ENCODE measurements around the gene EIF2S2.
"Not testable (repeated sequence)": the region's sequence is repeated elsewhere in the genome, so short reads cannot be mapped to it uniquely, and the experiment has no call there.

The EIF2S2 gene, protein sequence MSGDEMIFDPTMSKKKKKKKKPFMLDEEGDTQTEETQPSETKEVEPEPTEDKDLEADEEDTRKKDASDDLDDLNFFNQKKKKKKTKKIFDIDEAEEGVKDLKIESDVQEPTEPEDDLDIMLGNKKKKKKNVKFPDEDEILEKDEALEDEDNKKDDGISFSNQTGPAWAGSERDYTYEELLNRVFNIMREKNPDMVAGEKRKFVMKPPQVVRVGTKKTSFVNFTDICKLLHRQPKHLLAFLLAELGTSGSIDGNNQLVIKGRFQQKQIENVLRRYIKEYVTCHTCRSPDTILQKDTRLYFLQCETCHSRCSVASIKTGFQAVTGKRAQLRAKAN

DNA sequence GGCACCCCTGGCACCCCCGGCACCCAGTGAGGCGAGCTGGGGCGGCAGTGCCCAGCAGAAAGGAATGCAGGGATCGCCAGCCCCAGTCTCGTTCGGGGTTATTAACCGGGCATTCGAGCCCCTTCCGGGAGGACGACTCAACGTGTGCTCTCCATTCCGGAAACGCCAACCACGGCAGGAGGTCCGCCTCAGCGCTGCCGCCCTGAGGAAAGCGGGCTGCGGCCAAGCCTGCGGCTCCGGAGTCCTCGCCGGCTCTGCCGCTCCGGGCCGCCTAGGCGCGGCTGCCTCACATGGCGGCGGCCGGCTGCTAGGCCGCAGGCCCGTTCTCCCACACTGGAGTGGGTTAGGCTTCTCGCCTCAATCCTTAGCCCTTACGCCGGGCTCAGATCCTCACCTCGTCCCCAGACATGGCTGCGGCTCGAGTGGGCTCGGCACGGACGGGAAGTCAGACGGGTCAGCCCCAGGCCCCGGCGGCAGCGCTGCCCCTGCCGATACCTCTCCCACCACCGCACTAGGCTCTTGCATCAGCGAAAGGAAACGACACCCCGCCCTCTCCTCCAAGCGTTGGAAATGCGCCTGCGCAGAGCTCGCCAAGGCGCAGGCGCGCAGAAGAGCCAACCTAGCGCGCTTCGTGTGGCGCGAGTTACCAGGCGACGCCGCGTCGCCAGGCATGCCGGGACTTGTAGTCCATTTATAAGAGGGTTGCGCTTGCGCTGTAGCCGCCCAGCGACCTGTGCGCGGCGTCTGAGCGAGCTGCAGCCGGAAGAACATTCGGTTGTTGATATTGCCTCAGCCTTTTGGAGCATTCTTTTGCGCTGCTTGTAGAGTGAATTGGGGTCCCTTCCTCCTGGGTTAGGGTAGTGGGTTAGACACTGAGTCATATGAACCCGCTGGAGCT is at the start of gene EIF2S2:
Gene EIF2S2 (minus strand): TSS at position 542 of the 898 bp plus-strand sequence. CDS start 133 bp downstream, at position 409.
- peak; percentile 89 to 91 for DNase-seq (ENCODE audit: low read depth in 2 of 2)

DNA sequence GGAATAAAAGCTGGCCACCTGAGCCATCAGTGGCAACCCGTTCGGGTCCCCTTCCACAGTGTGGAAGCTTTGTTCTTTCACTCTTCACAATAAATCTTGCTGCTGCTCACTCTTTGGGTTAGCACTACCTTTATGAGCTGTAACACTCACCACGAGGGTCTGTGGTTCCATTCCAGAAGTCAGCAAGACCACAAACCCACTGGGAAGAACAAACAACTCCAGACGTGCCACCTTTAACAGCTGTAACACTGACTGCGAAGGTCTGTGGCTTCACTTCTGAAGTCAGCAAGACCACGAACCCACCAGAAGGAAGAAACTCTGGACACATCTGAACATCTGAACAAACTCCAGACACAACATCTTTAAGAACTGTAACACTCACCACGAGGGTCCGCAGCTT is 45.7 kb upstream of the EIF2S2 start:
- DNase-seq (ENCODE audit: low read depth in 2 of 2) = not testable (repeated sequence)

DNA sequence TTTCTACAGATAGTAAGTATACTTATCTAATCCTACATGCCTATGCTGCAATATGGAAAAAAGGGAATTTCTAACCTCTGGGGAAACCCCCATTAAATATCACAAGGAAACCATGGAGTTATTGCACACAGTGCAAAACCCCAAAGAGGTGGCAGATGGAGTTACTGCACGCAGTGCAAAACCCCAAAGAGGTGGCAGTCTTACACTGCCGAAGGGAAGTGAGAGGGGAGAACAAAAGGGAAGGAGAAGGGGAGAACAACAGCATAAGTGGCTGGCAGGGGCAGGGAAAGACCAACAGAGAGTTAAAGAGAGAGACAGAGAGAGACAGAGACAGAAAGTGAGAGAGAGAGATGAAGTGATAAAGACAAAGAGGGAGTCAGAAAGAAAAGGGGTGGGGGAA is 43.8 kb upstream of the EIF2S2 start:
- DNase-seq (ENCODE audit: low read depth in 2 of 2) = no peak

DNA sequence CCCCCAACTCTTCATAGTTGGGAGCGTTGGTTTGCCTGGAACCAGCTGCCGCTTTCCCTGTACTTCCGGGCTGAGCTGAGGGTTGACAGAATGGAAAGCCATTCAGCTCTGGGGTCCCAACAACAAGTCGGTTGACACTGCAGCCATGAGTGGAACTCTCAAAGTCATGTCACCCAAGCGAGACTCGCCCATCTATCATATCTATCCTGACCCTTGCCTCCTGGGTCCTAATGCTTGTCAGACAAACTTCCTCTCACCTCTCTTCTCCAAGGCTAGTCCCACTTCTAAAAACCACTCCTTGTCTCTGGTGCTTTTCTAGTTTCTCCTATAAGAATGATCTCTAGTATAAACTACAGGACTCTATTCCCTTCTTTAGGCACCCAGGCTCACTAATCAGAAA is 41.1 kb upstream of the EIF2S2 start:
- not testable (repeated sequence) for DNase-seq (ENCODE audit: low read depth in 2 of 2)

DNA sequence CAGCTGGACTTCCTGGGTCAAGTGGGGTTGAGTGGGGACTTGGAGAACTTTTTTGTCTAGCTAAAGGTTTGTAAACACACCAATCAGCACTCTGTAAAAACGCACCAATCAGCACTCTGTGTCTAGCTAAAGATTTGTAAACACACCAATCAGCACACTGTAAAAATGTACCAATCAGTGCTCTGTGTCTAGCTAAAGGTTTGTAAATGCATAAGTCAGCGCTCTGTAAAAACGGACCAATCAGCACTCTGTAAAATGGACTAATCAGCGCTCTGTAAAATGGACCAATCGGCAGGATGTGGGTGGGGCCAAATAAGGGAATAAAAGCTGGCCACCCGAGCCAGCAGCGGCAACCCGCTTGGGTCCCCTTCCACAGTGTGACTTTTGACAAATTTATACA is 40.0 kb upstream of the EIF2S2 start:
- not testable (repeated sequence) for DNase-seq (ENCODE audit: low read depth in 2 of 2)

DNA sequence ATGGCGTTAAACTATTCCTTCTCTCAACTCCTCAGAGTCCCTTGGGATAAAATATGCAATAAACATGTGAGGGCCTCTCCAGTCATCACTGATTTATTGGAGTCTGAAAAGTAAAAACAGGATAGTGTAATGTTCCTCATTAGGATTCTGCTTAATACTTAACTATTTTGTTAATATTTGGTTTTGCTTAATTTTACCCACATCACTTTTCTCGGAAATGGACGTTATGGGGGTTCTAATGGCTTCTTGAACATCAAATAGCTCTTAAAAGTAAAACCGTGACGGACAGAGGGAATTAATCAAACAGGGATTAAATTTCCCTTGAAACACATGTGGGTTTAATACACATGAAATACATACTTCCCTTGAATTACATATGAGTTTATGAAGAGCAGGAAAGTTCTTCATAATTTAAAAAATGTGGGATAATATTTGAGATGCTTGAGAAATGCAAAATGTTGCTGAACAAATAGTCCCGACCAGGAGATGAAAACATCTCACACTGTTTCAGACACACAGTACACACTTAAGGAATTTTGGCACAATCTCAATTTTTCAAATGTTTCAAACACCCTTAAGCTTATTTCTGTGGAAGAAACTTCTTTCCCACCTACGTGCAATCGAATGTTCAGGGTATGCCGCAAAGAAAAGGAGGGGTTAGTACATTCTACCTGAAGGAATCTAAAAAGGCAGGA is 38.4 kb upstream of the EIF2S2 start:
- no peak for DNase-seq (ENCODE audit: low read depth in 2 of 2)

DNA sequence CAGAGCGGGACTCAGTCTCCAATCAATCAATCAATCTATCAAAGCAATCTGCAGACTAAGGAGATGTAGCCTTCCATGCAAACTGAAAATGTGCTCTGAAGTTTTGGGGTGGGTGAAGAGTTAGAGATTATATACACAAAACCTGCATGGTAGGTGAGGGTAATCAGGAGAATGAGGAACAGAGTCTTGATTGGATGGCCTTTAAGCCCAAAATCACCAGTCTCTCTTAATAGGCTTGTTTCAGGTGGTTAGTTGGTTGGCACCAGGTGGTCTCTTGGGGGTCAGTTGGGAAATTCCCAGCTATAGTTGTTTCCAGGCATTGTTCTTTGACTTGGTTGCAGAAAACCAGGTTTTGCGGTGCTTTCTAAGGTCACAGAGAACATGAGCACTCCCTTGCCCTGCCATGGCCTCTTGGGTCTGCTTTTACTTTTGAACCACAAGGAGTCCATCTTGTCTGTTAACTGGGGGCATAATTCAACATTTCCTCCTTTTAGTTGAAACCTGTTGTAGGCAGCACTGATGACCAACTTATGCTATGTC is 33.3 kb upstream of the EIF2S2 start:
- no peak for DNase-seq (ENCODE audit: low read depth in 2 of 2)

DNA sequence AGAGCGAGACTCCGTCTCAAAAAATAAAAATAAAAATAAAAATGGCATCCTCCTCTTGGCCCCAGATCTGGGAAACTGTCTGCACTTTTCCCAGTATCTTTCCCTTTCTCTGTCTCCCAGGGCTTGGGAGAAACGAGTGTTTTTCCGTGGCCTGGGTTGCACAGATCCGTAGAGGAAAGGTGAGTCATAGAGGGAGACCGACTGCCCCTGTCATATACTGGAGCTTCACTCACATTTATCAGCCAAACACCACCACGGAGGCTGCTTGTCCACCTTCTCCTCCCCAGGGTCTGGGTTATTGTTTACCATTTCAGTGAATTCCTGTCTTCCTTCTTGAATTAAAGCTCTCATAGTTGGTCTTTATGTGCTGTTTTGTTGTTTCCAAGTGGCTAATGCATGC is 31.9 kb upstream of the EIF2S2 start:
- no peak for DNase-seq (ENCODE audit: low read depth in 2 of 2)

DNA sequence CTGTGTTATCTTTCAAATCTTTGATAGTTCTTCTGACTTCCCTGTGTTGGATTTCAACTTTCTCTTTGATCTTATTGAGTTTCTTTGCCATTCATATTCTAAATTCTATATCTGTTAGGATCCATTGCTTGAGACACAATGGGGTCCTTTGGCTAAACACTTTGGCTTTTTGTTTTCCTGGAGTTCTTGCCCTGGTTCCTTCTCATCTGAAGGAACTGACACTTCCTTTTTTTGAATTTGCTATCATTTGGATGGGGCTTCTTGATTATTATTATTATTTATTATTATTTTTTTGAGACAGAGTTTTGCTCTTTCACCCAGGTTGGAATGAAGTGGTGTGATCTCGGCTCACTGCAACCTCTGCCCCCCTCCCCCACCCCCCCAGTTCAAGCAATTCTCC is 30.1 kb upstream of the EIF2S2 start:
- DNase-seq (ENCODE audit: low read depth in 2 of 2) = no peak

DNA sequence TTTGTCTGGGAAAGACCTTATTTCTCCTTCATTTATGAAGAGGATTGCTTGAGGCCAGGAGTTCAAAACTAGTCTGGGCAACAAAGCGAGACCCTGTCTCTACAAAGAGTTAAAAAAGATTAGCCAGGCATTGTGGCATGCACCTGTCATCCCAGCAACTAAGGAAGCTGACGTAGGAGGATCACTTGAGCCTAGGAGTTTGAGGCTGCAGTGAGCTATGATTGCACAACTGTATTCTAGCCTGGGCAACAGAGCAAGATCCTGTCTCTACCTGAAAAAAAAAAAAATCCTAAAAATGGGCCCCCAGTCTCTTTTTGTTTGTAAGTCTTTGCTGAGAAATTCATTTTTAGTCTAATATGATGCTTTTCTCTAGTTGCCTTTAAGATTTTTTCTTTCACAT is 29.2 kb upstream of the EIF2S2 start:
- DNase-seq (ENCODE audit: low read depth in 2 of 2) = no peak

DNA sequence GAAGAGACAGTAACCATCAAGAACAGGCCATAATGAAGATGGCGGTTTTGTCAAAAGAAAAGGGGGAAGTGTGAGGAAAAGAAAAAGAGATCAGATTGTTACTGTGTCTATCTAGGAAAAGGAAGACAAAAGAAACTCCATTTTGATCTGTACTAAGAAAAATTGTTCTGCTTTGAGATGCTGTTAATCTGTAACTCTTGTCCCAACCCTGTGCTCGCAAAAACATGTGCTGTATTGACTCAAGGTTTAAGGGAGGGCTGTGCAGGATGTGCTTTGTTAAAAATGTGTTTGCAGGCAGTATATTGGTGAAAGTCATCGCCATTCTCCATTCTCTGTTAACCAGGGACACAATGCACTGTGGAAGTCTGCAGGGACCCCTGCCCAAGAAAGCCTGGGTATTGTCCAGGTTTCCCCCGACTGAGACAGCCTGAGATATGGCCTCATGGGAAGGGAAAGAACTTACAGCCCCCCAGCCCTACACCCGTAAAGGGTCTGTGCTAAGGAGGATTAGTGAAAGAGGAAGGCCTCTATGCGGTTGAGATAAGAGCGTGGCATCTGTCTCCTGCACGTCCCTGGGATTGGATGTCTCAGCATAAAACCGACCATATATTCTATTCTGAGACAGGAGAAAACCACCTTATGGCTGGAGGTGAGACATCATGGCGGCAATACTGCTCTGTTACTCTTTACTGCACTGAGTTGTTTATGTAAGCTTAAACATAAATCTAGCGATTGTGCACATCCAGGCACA is 23.7 kb upstream of the EIF2S2 start:
- not testable (repeated sequence) for DNase-seq (ENCODE audit: low read depth in 2 of 2)

DNA sequence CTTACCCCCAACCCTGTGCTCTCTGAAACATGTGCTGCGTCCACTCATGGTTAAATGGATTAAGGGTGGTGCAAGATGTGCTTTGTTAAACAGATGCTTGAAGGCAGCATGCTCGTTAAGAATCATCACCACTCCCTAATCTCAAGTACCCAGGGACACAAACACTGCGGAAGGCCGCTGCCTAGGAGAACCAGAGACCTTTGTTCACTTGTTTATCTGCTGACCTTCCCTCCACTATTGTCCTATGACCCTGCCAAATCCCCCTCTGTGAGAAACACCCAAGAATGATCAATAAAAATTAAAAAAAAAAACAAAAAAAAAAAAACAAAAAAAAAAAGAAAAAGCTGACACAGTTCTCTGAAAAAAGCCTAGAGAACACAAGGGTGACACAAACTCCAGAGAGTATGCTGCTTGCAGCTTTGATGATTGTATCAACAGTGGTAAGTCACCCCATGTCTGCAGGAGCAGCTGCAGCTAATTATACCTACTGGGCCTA is 21.4 kb upstream of the EIF2S2 start:
- not testable (repeated sequence) for DNase-seq (ENCODE audit: low read depth in 2 of 2)

DNA sequence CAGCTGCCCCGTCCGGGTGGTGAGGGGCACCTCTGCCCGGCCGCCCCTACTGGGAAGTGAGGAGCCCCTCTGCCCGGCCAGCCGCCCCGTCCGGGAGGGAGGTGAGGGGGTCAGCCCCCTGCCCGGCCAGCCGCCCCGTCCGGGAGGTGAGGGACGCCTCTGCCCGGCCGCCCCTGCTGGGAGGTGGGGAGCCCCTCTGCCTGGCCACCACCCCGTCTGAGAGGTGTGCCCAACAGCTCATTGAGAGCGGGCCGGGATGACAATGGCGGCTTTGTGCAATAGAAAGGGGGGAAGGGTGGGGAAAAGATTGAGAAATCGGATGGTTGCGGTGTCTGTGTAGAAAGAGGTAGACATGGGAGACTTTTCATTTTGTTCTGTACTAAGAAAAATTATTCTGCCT is 20.9 kb upstream of the EIF2S2 start:
- DNase-seq (ENCODE audit: low read depth in 2 of 2) = not testable (repeated sequence)

DNA sequence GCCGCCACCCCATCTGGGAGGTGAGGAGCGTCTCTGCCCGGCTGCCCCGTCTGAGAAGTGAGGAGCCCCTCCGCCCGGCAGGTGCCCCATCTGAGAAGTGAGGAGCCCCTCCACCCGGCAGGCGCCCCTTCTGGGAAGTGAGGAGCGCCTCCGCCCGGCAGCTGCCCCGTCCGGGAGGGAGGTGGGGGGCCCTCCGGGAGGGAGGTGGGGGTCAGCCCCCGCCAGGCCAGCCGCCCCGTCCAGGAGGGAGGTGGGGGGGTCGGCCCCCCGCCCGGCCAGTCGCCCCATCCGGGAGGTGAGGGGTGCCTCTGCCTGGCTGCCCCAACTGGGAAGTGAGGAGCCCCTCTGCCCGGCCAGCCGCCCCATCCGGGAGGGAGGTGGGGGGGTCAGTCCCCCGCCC is 20.4 kb upstream of the EIF2S2 start:
- not testable (repeated sequence) for DNase-seq (ENCODE audit: low read depth in 2 of 2)

DNA sequence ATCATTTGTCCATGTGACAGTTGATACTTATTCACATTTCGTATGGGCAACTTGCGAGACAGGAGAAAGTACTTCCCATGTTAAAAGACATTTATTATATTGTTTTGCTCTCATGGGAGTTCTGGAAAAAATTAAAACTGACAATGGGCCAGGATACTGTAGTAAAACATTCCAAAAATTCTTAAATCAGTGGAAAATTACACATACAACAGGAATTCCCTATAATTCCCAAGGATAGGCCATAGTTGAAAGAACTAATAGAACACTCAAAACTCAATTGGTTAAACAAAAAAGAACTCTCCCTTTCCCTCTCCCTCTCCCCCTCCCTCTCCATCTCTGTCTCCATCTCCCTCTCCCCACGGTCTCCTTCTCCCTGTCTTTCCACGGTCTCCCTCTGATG is 19.4 kb upstream of the EIF2S2 start:
- no peak for DNase-seq (ENCODE audit: low read depth in 2 of 2)

DNA sequence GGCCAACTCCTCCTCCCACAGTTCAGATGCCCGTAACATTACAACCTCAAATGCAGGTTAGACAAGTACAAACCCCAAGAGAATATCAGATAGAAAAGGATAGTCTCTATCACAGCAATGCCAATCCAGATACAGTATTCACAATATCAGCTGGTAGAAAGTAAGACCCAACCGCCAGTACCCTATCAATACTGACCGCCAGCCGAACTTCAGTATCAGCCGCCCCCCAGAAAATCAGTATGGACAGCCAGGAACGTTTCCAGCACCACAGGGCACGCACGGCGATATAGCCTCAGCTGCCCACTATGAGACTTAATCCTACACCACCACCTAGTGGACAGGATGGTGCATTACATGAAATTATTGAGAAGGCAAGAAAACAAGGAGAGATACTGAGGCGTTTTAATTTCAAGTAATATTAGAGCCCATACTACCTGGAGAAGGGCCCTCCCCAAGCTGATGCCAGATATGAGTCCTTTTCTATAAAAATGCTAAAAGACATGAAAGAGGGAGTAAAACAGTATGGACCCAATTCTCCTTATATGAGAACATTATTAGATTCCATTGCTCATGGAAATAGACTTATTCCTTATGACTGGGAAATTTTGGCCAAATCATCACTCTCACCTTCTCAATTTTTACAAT is 17.6 kb upstream of the EIF2S2 start:
- peak; percentile 15 to 17 for DNase-seq (ENCODE audit: low read depth in 2 of 2)

DNA sequence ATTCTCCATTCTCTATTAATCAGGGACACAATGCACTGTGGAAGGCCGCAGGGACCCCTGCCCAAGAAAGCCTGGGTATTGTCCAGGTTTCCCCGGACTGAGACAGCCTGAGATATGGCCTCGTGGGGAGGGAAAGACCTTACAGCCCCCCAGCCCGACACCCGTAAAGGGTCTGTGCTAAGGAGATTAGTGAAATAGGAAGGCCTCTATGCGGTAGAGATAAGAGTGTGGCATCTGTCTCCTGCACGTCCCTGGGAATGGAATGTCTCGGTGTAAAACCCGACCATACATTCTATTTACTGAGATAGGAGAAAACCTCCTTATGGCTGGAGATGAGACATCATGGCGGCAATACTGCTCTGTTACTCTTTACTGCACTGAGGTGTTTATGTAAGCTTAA is 15.7 kb upstream of the EIF2S2 start:
- no peak for DNase-seq (ENCODE audit: low read depth in 2 of 2)

DNA sequence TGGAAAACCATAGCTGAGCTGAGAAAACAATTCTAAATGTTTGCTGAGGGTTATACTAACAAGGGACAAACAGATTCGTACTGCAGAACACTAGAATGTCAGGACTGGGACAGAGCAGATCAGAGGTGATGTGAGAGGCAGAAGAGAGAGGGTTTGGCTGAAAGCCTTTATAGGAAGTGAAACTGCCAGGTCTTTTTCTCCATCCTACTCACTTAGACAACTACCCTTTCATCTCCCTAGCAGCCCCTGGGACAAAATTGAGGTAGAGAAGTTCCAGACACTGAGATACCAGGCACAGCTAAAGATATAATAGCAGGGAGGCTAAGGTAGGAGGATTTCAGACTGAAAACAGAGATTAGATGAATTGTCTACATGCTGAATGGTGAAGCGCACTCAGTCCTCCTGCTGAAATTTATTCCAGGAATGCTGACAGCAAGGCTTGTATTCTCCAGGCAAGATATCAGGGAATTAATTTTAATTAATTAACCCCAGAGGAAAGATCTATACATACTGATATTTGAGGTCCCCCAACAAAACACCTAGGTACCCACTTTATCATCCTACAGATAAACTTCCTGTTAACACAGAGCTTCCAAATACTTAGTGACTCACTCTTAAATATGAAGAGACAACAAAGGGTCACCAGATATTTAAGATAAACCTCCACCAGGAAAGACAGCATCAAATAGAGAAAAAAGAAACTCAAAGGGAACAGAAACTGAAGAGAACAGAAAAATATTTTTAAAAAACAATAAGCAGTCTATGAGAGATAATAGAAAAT is 12.6 kb upstream of the EIF2S2 start:
- DNase-seq (ENCODE audit: low read depth in 2 of 2) = no peak

DNA sequence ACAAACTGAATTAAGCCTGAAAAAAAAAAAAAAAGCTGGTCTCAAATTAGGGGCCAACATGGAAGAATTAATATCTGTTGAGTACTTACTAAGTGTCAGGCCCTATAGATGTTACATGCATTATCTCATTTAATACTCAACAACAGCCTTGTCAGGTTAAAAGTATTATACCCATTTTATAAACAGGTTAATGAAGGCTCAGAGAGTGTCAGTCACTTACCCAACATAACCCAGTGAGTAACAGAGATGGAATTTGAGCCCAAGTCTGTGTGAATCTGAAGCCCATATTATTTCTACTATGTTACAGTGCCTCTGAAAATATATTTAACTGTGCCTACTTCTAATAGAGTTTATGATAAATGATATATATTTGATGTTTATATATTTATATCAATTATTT is 11.3 kb upstream of the EIF2S2 start:
- DNase-seq (ENCODE audit: low read depth in 2 of 2) = no peak
